ENCODE data around the gene BLOC1S1. TPM values are rescaled to one million over a fixed set of nuclear protein-coding genes. Genes with fewer than 3 reads are reported as not detected.

BLOC1S1 gene
- total and polyA plus RNA-seq, 2 donors: 168 to 190 TPM

- Histone ChIP-seq H3K4me1 (ENCODE audit: control insufficient read depth in 2 of 2, insufficient read depth in 2 of 2, low read length in 2 of 2) (no peaks in the 10 kb centered on the region), H3K36me3 (ENCODE audit: control insufficient read depth in 2 of 2, insufficient read depth in 2 of 2, low read length in 1 of 2) (peaks cover 49 to 75% of the 10 kb centered on the region in 2 donors), H3K4me3 (ENCODE audit: low read length in 2 of 2) (no peak overlapping the region), H3K27ac (ENCODE audit: low read depth in 1 of 2, low read length in 1 of 2) (no peak overlapping the region), H3K27me3 (ENCODE audit: control insufficient read depth in 2 of 2, insufficient read depth in 1 of 2, low read length in 1 of 2) (no peaks in the 10 kb centered on the region), H3K9me3 (ENCODE audit: control insufficient read depth in 2 of 2, insufficient read depth in 1 of 2, low read length in 1 of 2) (peaks cover 0 to 1% of the 10 kb centered on the region in 2 donors)
- no peak for DNase-seq (ENCODE audit: low read depth in 6 of 9, low spot score in 9 of 9)
- 97% methylated on average over 6 of the region's 6 CpGs for WGBS
Observed at GRCh38 chr12:55760663-55761062, 44.8 kb downstream of the BLOC1S1 start.

- no peak for DNase-seq (ENCODE audit: low read depth in 6 of 9, low spot score in 9 of 9)
- H3K9me3 ChIP-seq (ENCODE audit: control insufficient read depth in 2 of 2, insufficient read depth in 1 of 2, low read length in 1 of 2): peaks cover 0 to 1% of the 10 kb centered on the region in 2 donors
- H3K36me3 ChIP-seq (ENCODE audit: control insufficient read depth in 2 of 2, insufficient read depth in 2 of 2, low read length in 1 of 2): peaks cover 46 to 67% of the 10 kb centered on the region in 2 donors
- no peaks in the 10 kb centered on the region for H3K27me3 ChIP-seq (ENCODE audit: control insufficient read depth in 2 of 2, insufficient read depth in 1 of 2, low read length in 1 of 2)
- no peaks in the 10 kb centered on the region for H3K4me1 ChIP-seq (ENCODE audit: control insufficient read depth in 2 of 2, insufficient read depth in 2 of 2, low read length in 2 of 2)
- H3K27ac ChIP-seq (ENCODE audit: low read depth in 1 of 2, low read length in 1 of 2): no peak overlapping the region
- no peak overlapping the region for H3K4me3 ChIP-seq (ENCODE audit: low read length in 2 of 2)
Observed at GRCh38 chr12:55762646-55763045, 46.8 kb downstream of the BLOC1S1 start.

GRCh38 chr12:55765736-55766290, 50.0 kb downstream of the BLOC1S1 start:
- Histone ChIP-seq H3K4me1 (ENCODE audit: control insufficient read depth in 2 of 2, insufficient read depth in 2 of 2, low read length in 2 of 2) (no peaks in the 10 kb centered on the region), H3K27ac (ENCODE audit: low read depth in 1 of 2, low read length in 1 of 2) (no peak overlapping the region), H3K27me3 (ENCODE audit: control insufficient read depth in 2 of 2, insufficient read depth in 1 of 2, low read length in 1 of 2) (no peaks in the 10 kb centered on the region), H3K36me3 (ENCODE audit: control insufficient read depth in 2 of 2, insufficient read depth in 2 of 2, low read length in 1 of 2) (peaks cover 23 to 47% of the 10 kb centered on the region in 2 donors), H3K4me3 (ENCODE audit: low read length in 2 of 2) (no peak overlapping the region), H3K9me3 (ENCODE audit: control insufficient read depth in 2 of 2, insufficient read depth in 1 of 2, low read length in 1 of 2) (no peaks in the 10 kb centered on the region)
- DNase-seq (ENCODE audit: low read depth in 6 of 9, low spot score in 9 of 9): no peak
- WGBS: 96% methylated on average over 5 of the region's 5 CpGs

- H3K27ac ChIP-seq (ENCODE audit: low read depth in 1 of 2, low read length in 1 of 2): no peak overlapping the region
- over 99% methylated on average over 4 of the region's 4 CpGs for WGBS
- no peaks in the 10 kb centered on the region for H3K9me3 ChIP-seq (ENCODE audit: control insufficient read depth in 2 of 2, insufficient read depth in 1 of 2, low read length in 1 of 2)
- H3K27me3 ChIP-seq (ENCODE audit: control insufficient read depth in 2 of 2, insufficient read depth in 1 of 2, low read length in 1 of 2): no peaks in the 10 kb centered on the region
- no peak for DNase-seq (ENCODE audit: low read depth in 6 of 9, low spot score in 9 of 9)
- H3K4me1 ChIP-seq (ENCODE audit: control insufficient read depth in 2 of 2, insufficient read depth in 2 of 2, low read length in 2 of 2): no peaks in the 10 kb centered on the region
- no peak overlapping the region for H3K4me3 ChIP-seq (ENCODE audit: low read length in 2 of 2)
- H3K36me3 ChIP-seq (ENCODE audit: control insufficient read depth in 2 of 2, insufficient read depth in 2 of 2, low read length in 1 of 2): peaks cover 19 to 48% of the 10 kb centered on the region in 2 donors
Observed at GRCh38 chr12:55767156-55767555, 51.3 kb downstream of the BLOC1S1 start.

Other genes with a start within 250 kb of the BLOC1S1 start
- gene OR6C70, start 245.9 kb upstream of the BLOC1S1 start, total RNA-seq: not detected
- not detected for gene OR6C70, start 245.9 kb upstream of the BLOC1S1 start, polyA plus RNA-seq
- not detected for gene OR6C68, start 223.7 kb upstream of the BLOC1S1 start, total RNA-seq
- not detected for gene OR6C68, start 223.7 kb upstream of the BLOC1S1 start, polyA plus RNA-seq
- gene OR6C4, start 166.4 kb upstream of the BLOC1S1 start, total RNA-seq: not detected
- not detected for gene OR6C4, start 166.4 kb upstream of the BLOC1S1 start, polyA plus RNA-seq
- not detected for gene OR2AP1, start 143.6 kb upstream of the BLOC1S1 start, total RNA-seq
- 0.02 TPM for gene OR2AP1, start 143.6 kb upstream of the BLOC1S1 start, polyA plus RNA-seq
- gene OR10P1, start 79.2 kb upstream of the BLOC1S1 start, total RNA-seq: not detected
- 0.05 TPM for gene OR10P1, start 79.2 kb upstream of the BLOC1S1 start, polyA plus RNA-seq
- 2.8 TPM for gene ITGA7, start 8.1 kb upstream of the BLOC1S1 start, total RNA-seq
- gene ITGA7, start 8.1 kb upstream of the BLOC1S1 start, polyA plus RNA-seq: 18.7 TPM
- gene RDH5, start 4.3 kb downstream of the BLOC1S1 start, total RNA-seq: 1.8 TPM
- gene RDH5, start 4.3 kb downstream of the BLOC1S1 start, polyA plus RNA-seq: 7.6 TPM
- gene CD63, start 13.0 kb downstream of the BLOC1S1 start, total RNA-seq: 221 TPM
- gene CD63, start 13.0 kb downstream of the BLOC1S1 start, polyA plus RNA-seq: 598 TPM
- gene GDF11, start 27.1 kb downstream of the BLOC1S1 start, total RNA-seq: 1.9 TPM
- 2.8 TPM for gene GDF11, start 27.1 kb downstream of the BLOC1S1 start, polyA plus RNA-seq
- 141 TPM for gene SARNP, start 101.7 kb downstream of the BLOC1S1 start, total RNA-seq
- 112 TPM for gene SARNP, start 101.7 kb downstream of the BLOC1S1 start, polyA plus RNA-seq
- 32.9 TPM for gene ORMDL2, start 102.0 kb downstream of the BLOC1S1 start, total RNA-seq
- 36.3 TPM for gene ORMDL2, start 102.0 kb downstream of the BLOC1S1 start, polyA plus RNA-seq
- gene DNAJC14, start 113.5 kb downstream of the BLOC1S1 start, total RNA-seq: 35.5 TPM
- 22.2 TPM for gene DNAJC14, start 113.5 kb downstream of the BLOC1S1 start, polyA plus RNA-seq
- gene MMP19, start 126.9 kb downstream of the BLOC1S1 start, total RNA-seq: 4.5 TPM
- 19.9 TPM for gene MMP19, start 126.9 kb downstream of the BLOC1S1 start, polyA plus RNA-seq
- gene PYM1, start 211.8 kb downstream of the BLOC1S1 start, total RNA-seq: 39.0 TPM
- 57.9 TPM for gene PYM1, start 211.8 kb downstream of the BLOC1S1 start, polyA plus RNA-seq
- gene DGKA, start 215.1 kb downstream of the BLOC1S1 start, total RNA-seq: 326 TPM
- 381 TPM for gene DGKA, start 215.1 kb downstream of the BLOC1S1 start, polyA plus RNA-seq
- gene PMEL, start 250.0 kb downstream of the BLOC1S1 start, total RNA-seq: 0.28 TPM
- 0.94 TPM for gene PMEL, start 250.0 kb downstream of the BLOC1S1 start, polyA plus RNA-seq